PFSK-1 (cell line): ENCODE results near the gene BMAL1.

ENCODE experiments used
- FOXP2 ChIP-seq: optimal IDR thresholded peaks from 2 replicates; pipeline ENCODE3; 2011; ENCODE audit warnings: borderline replicate concordance, control low read depth, inconsistent platforms; ENCODE audit not compliant: insufficient read depth; ENCODE audit errors: extremely low read length, extremely low read depth
- TAF1 ChIP-seq: IDR thresholded peaks from 2 replicates; pipeline ENCODE4 v1.6.1; 2012; ENCODE audit warnings: low read length, control low read depth, borderline replicate concordance; ENCODE audit not compliant: insufficient read depth
- TF ChIP-seq, protein P1 (sequence below), 2 experiments: IDR thresholded peaks; 2 replicates each; pipeline versions ENCODE4 v1.6.1 to v1.8.0; 2011 to 2012; ENCODE audit warnings: low read depth in 2 of 2, low read length in 2 of 2, control low read depth in 1 of 2, inconsistent platforms in 1 of 2, mild to moderate bottlenecking in 1 of 2, moderate library complexity in 1 of 2; ENCODE audit not compliant: insufficient read depth in 1 of 2

DNA sequence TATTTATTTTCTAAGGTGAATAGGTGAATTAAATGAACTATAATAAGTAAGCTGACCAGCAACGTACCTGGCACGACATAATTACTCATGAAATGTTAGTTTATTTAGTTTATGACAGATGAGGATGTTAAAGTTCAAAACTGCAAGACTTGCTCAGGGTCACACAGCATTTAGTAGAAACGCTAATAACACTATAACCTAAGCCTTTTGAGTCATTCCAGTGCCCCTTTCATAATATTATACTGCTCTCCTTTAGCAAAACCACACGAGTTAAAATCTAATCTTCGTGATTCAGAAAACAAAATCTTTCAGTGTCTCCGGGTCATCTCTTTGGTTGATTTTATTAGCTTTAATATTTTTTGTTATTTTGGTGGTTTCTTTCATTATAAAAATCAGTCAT lies 145.8 kb downstream of the BMAL1 start:
- TF ChIP-seq, protein P1, sequence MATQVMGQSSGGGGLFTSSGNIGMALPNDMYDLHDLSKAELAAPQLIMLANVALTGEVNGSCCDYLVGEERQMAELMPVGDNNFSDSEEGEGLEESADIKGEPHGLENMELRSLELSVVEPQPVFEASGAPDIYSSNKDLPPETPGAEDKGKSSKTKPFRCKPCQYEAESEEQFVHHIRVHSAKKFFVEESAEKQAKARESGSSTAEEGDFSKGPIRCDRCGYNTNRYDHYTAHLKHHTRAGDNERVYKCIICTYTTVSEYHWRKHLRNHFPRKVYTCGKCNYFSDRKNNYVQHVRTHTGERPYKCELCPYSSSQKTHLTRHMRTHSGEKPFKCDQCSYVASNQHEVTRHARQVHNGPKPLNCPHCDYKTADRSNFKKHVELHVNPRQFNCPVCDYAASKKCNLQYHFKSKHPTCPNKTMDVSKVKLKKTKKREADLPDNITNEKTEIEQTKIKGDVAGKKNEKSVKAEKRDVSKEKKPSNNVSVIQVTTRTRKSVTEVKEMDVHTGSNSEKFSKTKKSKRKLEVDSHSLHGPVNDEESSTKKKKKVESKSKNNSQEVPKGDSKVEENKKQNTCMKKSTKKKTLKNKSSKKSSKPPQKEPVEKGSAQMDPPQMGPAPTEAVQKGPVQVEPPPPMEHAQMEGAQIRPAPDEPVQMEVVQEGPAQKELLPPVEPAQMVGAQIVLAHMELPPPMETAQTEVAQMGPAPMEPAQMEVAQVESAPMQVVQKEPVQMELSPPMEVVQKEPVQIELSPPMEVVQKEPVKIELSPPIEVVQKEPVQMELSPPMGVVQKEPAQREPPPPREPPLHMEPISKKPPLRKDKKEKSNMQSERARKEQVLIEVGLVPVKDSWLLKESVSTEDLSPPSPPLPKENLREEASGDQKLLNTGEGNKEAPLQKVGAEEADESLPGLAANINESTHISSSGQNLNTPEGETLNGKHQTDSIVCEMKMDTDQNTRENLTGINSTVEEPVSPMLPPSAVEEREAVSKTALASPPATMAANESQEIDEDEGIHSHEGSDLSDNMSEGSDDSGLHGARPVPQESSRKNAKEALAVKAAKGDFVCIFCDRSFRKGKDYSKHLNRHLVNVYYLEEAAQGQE (IDR thresholded peaks at IDR 0.05; ENCODE audit: insufficient read depth in 1 of 2, low read depth in 2 of 2, low read length in 2 of 2): no peak
- TF ChIP-seq FOXP2 (no peak), TAF1 (no peak)
